HepG2 (cell line): Measurements from ENCODE around the gene RPS6KA5. TPM values are rescaled to one million over a fixed set of nuclear protein-coding genes. Genes with fewer than 3 reads are reported as not detected.

Experiments
- ARID4A ChIP-seq: sonication (generic); formaldehyde crosslinking; IDR thresholded peaks from 2 replicates; pipeline ENCODE4 v1.5.0; 2020; ENCODE audit warnings: mild to moderate bottlenecking, missing genetic modification reagents, borderline replicate concordance
- CBX1 ChIP-seq: IDR thresholded peaks from one replicate; pipeline ENCODE4 v1.6.1; 2016; ENCODE audit warnings: antibody characterized with exemption, low read depth
- HOXA3 ChIP-seq: sonication (generic); formaldehyde crosslinking; IDR thresholded peaks from 2 replicates; pipeline ENCODE4 v1.5.0; 2020; ENCODE audit warnings: missing genetic modification reagents
- KIAA2018 ChIP-seq: sonication (generic); formaldehyde crosslinking; IDR thresholded peaks from 2 replicates; pipeline ENCODE4 v1.5.0; 2020; ENCODE audit warnings: mild to moderate bottlenecking, missing genetic modification reagents, borderline replicate concordance
- MED13 ChIP-seq: sonication (generic); formaldehyde crosslinking; IDR thresholded peaks from 2 replicates; pipeline ENCODE4 v1.5.0; 2020; ENCODE audit warnings: missing genetic modification reagents
- RFX1 ChIP-seq: fragments of 450-650 bp; IDR thresholded peaks from 2 replicates; pipeline ENCODE4 v1.6.1; 2017
- RXRA ChIP-seq: sonication (generic); formaldehyde crosslinking; IDR thresholded peaks from 2 replicates; pipeline ENCODE4 v1.5.1; 2020; ENCODE audit warnings: missing genetic modification reagents
- ZBTB7A ChIP-seq: sonication (generic); formaldehyde crosslinking; IDR thresholded peaks from 2 replicates; pipeline ENCODE4 v1.8.0; 2022; ENCODE audit warnings: mild to moderate bottlenecking, missing genetic modification reagents
- ZNF142 ChIP-seq: sonication (generic); formaldehyde crosslinking; IDR thresholded peaks from 2 replicates; pipeline ENCODE4 v1.4.0; 2020; ENCODE audit warnings: missing genetic modification reagents
- ZNF569 ChIP-seq: sonication (generic); formaldehyde crosslinking; IDR thresholded peaks from 2 replicates; pipeline ENCODE4 v1.5.0; 2020; ENCODE audit warnings: mild to moderate bottlenecking, missing genetic modification reagents, moderate library complexity, borderline replicate concordance
- ZNF850 ChIP-seq: sonication (generic); formaldehyde crosslinking; conservative IDR thresholded peaks from 2 replicates; pipeline ENCODE4 v1.9.0; 2021; ENCODE audit warnings: mild to moderate bottlenecking, missing genetic modification reagents
- polyA plus RNA-seq, 8 experiments: library from polyadenylated mRNA; depleted of rRNA in 3 of 8; stranded (reverse) in 7 of 8; unstranded in 1 of 8; fragments of >200 nt; fragmentation: Illumina TruSeq in 4 of 8; extraction: Trizol in 4 of 8; gene quantifications; 2 replicates each; pipeline versions ENCODE4 v1.2.1 to v1.2.3, GENCODE V29; 2011 to 2016; ENCODE audit warnings: low read depth in 4 of 8, missing spikeins in 1 of 8, mixed read lengths in 1 of 8; ENCODE audit not compliant: insufficient read depth in 1 of 8
- total RNA-seq, 5 experiments: library from RNA; depleted of rRNA; stranded (reverse); fragments of >200 nt; fragmentation: Illumina TruSeq; extraction: Trizol; gene quantifications; 2 replicates each; pipeline ENCODE4 v1.2.3, GENCODE V29; 2016; ENCODE audit warnings: low read depth in 1 of 5

The RPS6KA5 gene
- total and polyA plus RNA-seq, 2 of the 13 experiments (the other 11 are each of a cell fraction or from before 2014, with no cell fraction given), result 0.50 to 0.58 TPM

DNA sequence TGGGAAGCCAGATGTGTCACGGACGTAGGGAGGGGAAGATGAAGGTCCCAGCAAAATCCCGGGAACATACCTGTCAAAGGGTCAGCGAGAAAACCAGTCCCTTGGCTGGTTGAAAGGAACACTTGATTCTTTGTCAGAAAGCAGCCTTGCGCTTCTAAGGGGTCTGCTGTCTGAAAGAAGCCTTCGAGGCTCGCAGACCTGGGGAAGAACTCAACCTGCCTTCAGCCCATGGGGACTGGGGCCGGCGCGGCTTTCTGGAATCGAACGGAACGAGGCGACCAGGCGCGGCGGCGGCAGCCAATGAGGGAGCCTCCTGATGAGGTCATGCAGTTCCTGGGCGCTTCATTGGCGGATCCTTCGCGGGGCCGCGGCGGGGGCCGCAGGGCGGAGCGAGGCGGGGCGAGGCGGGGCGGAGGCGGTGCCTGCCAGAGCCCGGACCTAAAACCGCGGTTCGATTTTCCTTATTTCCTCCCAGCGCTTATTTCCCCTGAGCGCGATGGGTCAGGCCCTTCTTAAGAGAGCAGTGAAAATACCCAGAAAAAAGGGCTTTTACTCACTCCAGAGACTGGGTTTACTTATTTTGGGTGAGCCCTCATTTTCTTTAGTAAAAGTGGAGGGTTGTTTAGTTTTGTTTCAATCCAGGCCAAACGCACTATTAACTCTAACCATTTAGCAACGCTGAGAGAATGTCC lies 232.4 kb downstream of the RPS6KA5 start (continued):
- no peak for TF ChIP-seq KIAA2018 (CRISPR knock-in tag)
- TF ChIP-seq RXRA (CRISPR knock-in tag), result no peak
- TF ChIP-seq ZBTB7A, result no peak
- peak; percentile 56 for TF ChIP-seq CBX1
- TF ChIP-seq ARID4A (CRISPR knock-in tag), result no peak; the same call in 1 of the 2 replicates
- no peak for TF ChIP-seq ZNF142 (CRISPR knock-in tag)
- no peak for TF ChIP-seq ZNF569 (CRISPR knock-in tag)
- no peak for TF ChIP-seq MED13 (CRISPR knock-in tag)
- TF ChIP-seq RFX1, result no peak
- TF ChIP-seq HOXA3, result peak; percentile 33; the same call in 1 of the 2 replicates
- TF ChIP-seq ZNF850, result no peak
